WTC11 (cell line): ENCODE data around the gene DAND5. TPM values are rescaled to one million over a fixed set of nuclear protein-coding genes. Genes with fewer than 3 reads are reported as not detected.
"Not testable (repeated sequence)": the region's sequence is repeated elsewhere in the genome, so short reads cannot be mapped to it uniquely, and the experiment has no call there.

Experiments used
- ATAC-seq: fragments of 200-7000 bp; cut with Tn5 transposase; 2 replicates; pipeline ENCODE4 v1.10.0; 2021; ENCODE audit warnings: mild to moderate bottlenecking, moderate library complexity
- CTCF ChIA-PET: fragments of 300-600 bp; sonication (Branson Sonifier 250); formaldehyde crosslinking; loops from one replicate; lab custom pipeline; 2021; ENCODE audit warnings: antibody characterized with exemption; lab: Charles Lee
- POLR2A ChIA-PET: fragments of 350-600 bp; sonication (Branson Sonifier 250); formaldehyde crosslinking; loops from one replicate; lab custom pipeline; 2021; ENCODE audit warnings: antibody characterized with exemption; lab: Charles Lee
- DNase-seq: peaks from one replicate; pipeline ENCODE4 v3.0.0; 2021; ENCODE audit warnings: low spot score
- H3K27ac Mint-ChIP-seq: 2 replicates; pipeline ENCODE4 v1.8.0; 2021; ENCODE audit warnings: mixed read lengths
- H3K27me3 Mint-ChIP-seq: 2 replicates; pipeline ENCODE4 v1.8.0; 2021; ENCODE audit warnings: low read depth, mild to moderate bottlenecking, moderate library complexity, mixed read lengths
- H3K36me3 Mint-ChIP-seq: 2 replicates; pipeline ENCODE4 v1.8.0; 2021; ENCODE audit warnings: mixed read lengths
- H3K4me1 Mint-ChIP-seq: 2 replicates; pipeline ENCODE4 v1.8.0; 2022; ENCODE audit warnings: mixed read lengths
- H3K4me3 Mint-ChIP-seq: 2 replicates; pipeline ENCODE4 v1.8.0; 2021; ENCODE audit warnings: mild to moderate bottlenecking, moderate library complexity, mixed read lengths
- H3K9me3 Mint-ChIP-seq: 2 replicates; pipeline ENCODE4 v1.8.0; 2021; ENCODE audit warnings: mixed read lengths
- ATF6 ChIP-seq: sonication (generic); formaldehyde crosslinking; IDR thresholded peaks from 2 replicates; pipeline ENCODE4 v1.8.1; 2023; ENCODE audit warnings: mild to moderate bottlenecking, missing genetic modification reagents
- CDX4 ChIP-seq: fragments of 250-450 bp; sonication (Bioruptor Pico); IDR thresholded peaks from 2 replicates; pipeline ENCODE4 v1.9.0; 2021; ENCODE audit warnings: moderate library complexity, mild to moderate bottlenecking, inconsistent platforms, borderline replicate concordance
- ETV6 ChIP-seq: sonication (generic); formaldehyde crosslinking; IDR thresholded peaks from 2 replicates; pipeline ENCODE4 v1.8.1; 2022; ENCODE audit warnings: mild to moderate bottlenecking, missing genetic modification reagents
- JUN ChIP-seq: sonication (generic); formaldehyde crosslinking; IDR thresholded peaks from 2 replicates; pipeline ENCODE4 v1.8.0; 2023; ENCODE audit warnings: mild to moderate bottlenecking, missing genetic modification reagents
- PRDM15 ChIP-seq: sonication (generic); formaldehyde crosslinking; IDR thresholded peaks from 2 replicates; pipeline ENCODE4 v1.8.0; 2022; ENCODE audit warnings: missing genetic modification reagents
- TEAD1 ChIP-seq: sonication (generic); formaldehyde crosslinking; IDR thresholded peaks from 2 replicates; pipeline ENCODE4 v1.8.0; 2022; ENCODE audit warnings: mild to moderate bottlenecking, missing genetic modification reagents
- ZNF121 ChIP-seq: sonication (generic); formaldehyde crosslinking; IDR thresholded peaks from 2 replicates; pipeline ENCODE4 v1.8.0; 2023; ENCODE audit warnings: missing genetic modification reagents
- ZNF532 ChIP-seq: fragments of 250-450 bp; sonication (Bioruptor Pico); IDR thresholded peaks from 2 replicates; pipeline ENCODE4 v1.9.0; 2021; ENCODE audit warnings: mild to moderate bottlenecking, borderline replicate concordance
- ZNF671 ChIP-seq: fragments of 250-450 bp; sonication (Bioruptor Pico); IDR thresholded peaks from 2 replicates; pipeline ENCODE4 v1.8.0; 2021; ENCODE audit warnings: mild to moderate bottlenecking
- total RNA-seq: library from RNA; stranded (reverse); gene quantifications from 3 replicates; pipeline ENCODE4 v1.2.3, GENCODE V29; 2021

The DAND5 gene
- total RNA-seq, 1 experiment from 2014 or later = 0.22 TPM

- no peak for TF ChIP-seq ZNF532 (CRISPR knock-in tag)
Observed at GRCh38 chr19:12948612-12949362, 20.6 kb upstream of the DAND5 start (continued).

- no peak overlapping the region for H3K4me3 Mint-ChIP-seq
- no peak for ATAC-seq
Observed at GRCh38 chr19:12949363-12950283, 19.8 kb upstream of the DAND5 start.

GRCh38 chr19:12952050-12952449 is 17.3 kb upstream of the DAND5 start:
- POLR2A ChIA-PET, DNase-seq, H3K9me3 Mint-ChIP-seq, ATAC-seq, H3K27me3 Mint-ChIP-seq, H3K4me3 Mint-ChIP-seq: not testable (repeated sequence)
- peaks cover 51% of the 10 kb centered on the region for H3K36me3 Mint-ChIP-seq
- peak; percentile 86; the same call in 1 of the 2 replicates for TF ChIP-seq ZNF121 (CRISPR knock-in tag)
- H3K4me1 Mint-ChIP-seq = peaks cover 31% of the 10 kb centered on the region
- H3K27ac Mint-ChIP-seq = peak overlapping the region; percentile 57
- CTCF ChIA-PET = interaction anchor here (0.6 to 5.4 kb wide), 2 partner anchors 13 to 272 kb away, joined by 3 to 57 read pairs; no protein-coding TSS in a partner anchor

More at GRCh38 chr19:12949363-12950283, 19.8 kb upstream of the DAND5 start:
- Mint-ChIP-seq H3K27me3 (no peaks in the 10 kb centered on the region), H3K4me1 (peaks cover 21% of the 10 kb centered on the region), H3K36me3 (peaks cover 58% of the 10 kb centered on the region), H3K27ac (peak overlapping the region; percentile 65; the same call in 1 of the 2 replicates), H3K9me3 (no peaks in the 10 kb centered on the region)
- TF ChIP-seq PRDM15 (CRISPR knock-in tag) (no peak), CDX4 (no peak), ZNF671 (no peak)
- ChIA-PET POLR2A (interaction anchor here (0.6 to 1.2 kb wide), 2 partner anchors 12 to 332 kb away, joined by 3 to 4 read pairs; partner anchors contain the start of gene CALR), CTCF (interaction anchor here (1.8 kb wide), 1 partner anchor 16 kb away, joined by 7 read pairs; no protein-coding TSS in a partner anchor)
- no peak for DNase-seq

- Mint-ChIP-seq H3K4me3 (no peak overlapping the region), H3K4me1 (peaks cover 29% of the 10 kb centered on the region), H3K9me3 (no peaks in the 10 kb centered on the region), H3K27ac (no peak overlapping the region; the same call in 1 of the 2 replicates), H3K36me3 (peaks cover 49% of the 10 kb centered on the region), H3K27me3 (no peaks in the 10 kb centered on the region)
- TF ChIP-seq ETV6 (no peak), TEAD1 (CRISPR knock-in tag) (no peak), ATF6 (CRISPR knock-in tag) (no peak), JUN (CRISPR knock-in tag) (0 out of 2 replicates have a peak, but pooled peaks have one; percentile 20)
- POLR2A ChIA-PET = interaction anchor here (1.7 to 1.9 kb wide), 2 partner anchors 13 to 39 kb away, joined by 4 to 6 read pairs; no protein-coding TSS in a partner anchor
- DNase-seq (no peak), ATAC-seq (no peak)
- CTCF ChIA-PET = interaction anchor here (0.6 to 5.4 kb wide), 2 partner anchors 13 to 271 kb away, joined by 3 to 57 read pairs; no protein-coding TSS in a partner anchor
Observed at GRCh38 chr19:12952488-12953137, 16.8 kb upstream of the DAND5 start.
